ENCODE measurements around the gene PLEKHO2. TPM values are rescaled to one million over a fixed set of nuclear protein-coding genes. Genes with fewer than 3 reads are reported as not detected.

The PLEKHO2 gene
- total and polyA plus RNA-seq, 10 of the 15 experiments (the other 5 are each of a cell fraction or from before 2014, with no cell fraction given) = 1.4 to 25.6 (median 20.5) TPM

GRCh38 chr15:64901914-64902313, 60.2 kb downstream of the PLEKHO2 start:
- H3K9ac ChIP-seq (ENCODE audit: control insufficient read depth, insufficient read depth, low read length) = no peak overlapping the region
- TF ChIP-seq POLR2AphosphoS2 (IDR thresholded peaks at IDR 0.05; ENCODE audit: low read depth, low read length) = no peak
- no peak overlapping the region for H3K4me2 ChIP-seq (ENCODE audit: control insufficient read depth, insufficient read depth)
- H3K79me2 ChIP-seq (ENCODE audit: control insufficient read depth, insufficient read depth, low read length) = no peaks in the 10 kb centered on the region
- peaks cover 7% of the 10 kb centered on the region; the same call in 2 of the 3 replicates for H3K9me3 ChIP-seq (replicated peaks; ENCODE audit: control insufficient read depth, insufficient read depth, low read length)
- H3K4me1 ChIP-seq (ENCODE audit: control insufficient read depth, insufficient read depth, low read length) = peaks cover 13% of the 10 kb centered on the region
- no peaks in the 10 kb centered on the region for H4K20me1 ChIP-seq (ENCODE audit: control insufficient read depth, insufficient read depth)
- no peak overlapping the region; the same call in 1 of the 2 replicates for H3K27ac ChIP-seq (ENCODE audit: control insufficient read depth, insufficient read depth)
- FAIRE-seq (no peak), ATAC-seq (no peak), DNase-seq (ENCODE audit: low read depth, low spot score) (no peak)
- SMC1A ChIA-PET (ENCODE audit: uncharacterized antibody, unreplicated experiment) = interaction anchor here (0.6 to 8.1 kb wide), 5 partner anchors 11 to 170 kb away, joined by 3 to 42 read pairs (median 4); no protein-coding TSS in a partner anchor
- CTCF ChIA-PET = interaction anchor here (1.2 to 8.0 kb wide), 3 partner anchors 8 to 90 kb away, joined by 3 to 91 read pairs (median 44); no protein-coding TSS in a partner anchor
- RAD21 ChIA-PET (ENCODE audit: unreplicated experiment) = interaction anchor here (1.0 to 1.3 kb wide), 2 partner anchors 20 to 58 kb away, joined by 3 to 4 read pairs; no protein-coding TSS in a partner anchor
- H3K4me3 ChIP-seq = no peak overlapping the region
- no peaks in the 10 kb centered on the region for H3K36me3 ChIP-seq (ENCODE audit: control insufficient read depth in 2 of 2, insufficient read depth in 2 of 2, low read length in 1 of 2)
- intact Hi-C loops (cut with micrococcal nuclease; ENCODE audit: unreplicated experiment) (no loop called here), in situ Hi-C loops (cut with MboI) (no loop called here)
- POLR2A ChIA-PET = interaction anchor here (0.5 to 0.6 kb wide), 2 partner anchors 371 to 703 kb away, joined by 3 to 6 read pairs; no protein-coding TSS in a partner anchor
- no peak overlapping the region for H2AFZ ChIP-seq (ENCODE audit: control insufficient read depth, low read depth, low read length)
- WGBS (ENCODE audit: insufficient coverage, insufficient replicate concordance, low lambda C conversion rate, missing lambda C conversion rate) = 82% methylated on average over 2 of the region's 2 CpGs
- no peaks in the 10 kb centered on the region for H3K27me3 ChIP-seq (replicated peaks in 1 of 2; ENCODE audit: control insufficient read depth in 2 of 2, insufficient read depth in 2 of 2, low read length in 1 of 2)
- BruUV-seq (replicated peaks) = no TSS peak

GRCh38 chr15:64902863-64903262, 61.1 kb downstream of the PLEKHO2 start:
- Histone ChIP-seq H3K4me3 (no peak overlapping the region), H3K36me3 (ENCODE audit: control insufficient read depth in 2 of 2, insufficient read depth in 2 of 2, low read length in 1 of 2) (no peaks in the 10 kb centered on the region), H3K27ac (ENCODE audit: control insufficient read depth, insufficient read depth) (no peak overlapping the region), H3K4me1 (ENCODE audit: control insufficient read depth, insufficient read depth, low read length) (peaks cover 13% of the 10 kb centered on the region), H2AFZ (ENCODE audit: control insufficient read depth, low read depth, low read length) (no peak overlapping the region), H4K20me1 (ENCODE audit: control insufficient read depth, insufficient read depth) (no peaks in the 10 kb centered on the region), H3K9ac (ENCODE audit: control insufficient read depth, insufficient read depth, low read length) (no peak overlapping the region), H3K4me2 (ENCODE audit: control insufficient read depth, insufficient read depth) (no peak overlapping the region), H3K9me3 (replicated peaks; ENCODE audit: control insufficient read depth, insufficient read depth, low read length) (peaks cover 7% of the 10 kb centered on the region; the same call in 2 of the 3 replicates), H3K27me3 (replicated peaks in 1 of 2; ENCODE audit: control insufficient read depth in 2 of 2, insufficient read depth in 2 of 2, low read length in 1 of 2) (no peaks in the 10 kb centered on the region), H3K79me2 (ENCODE audit: control insufficient read depth, insufficient read depth, low read length) (no peaks in the 10 kb centered on the region)
- no peak for ATAC-seq
- in situ Hi-C loops (cut with MboI) (no loop called here), intact Hi-C loops (cut with micrococcal nuclease; ENCODE audit: unreplicated experiment) (no loop called here)
- 52% methylated on average over 4 of the region's 4 CpGs for whole genome bisulfite sequencing (ENCODE audit: insufficient coverage, insufficient replicate concordance, low lambda C conversion rate, missing lambda C conversion rate)
- POLR2A ChIA-PET = interaction anchor here (1.2 to 1.5 kb wide), 2 partner anchors 9 to 22 kb away, joined by 3 to 8 read pairs; no protein-coding TSS in a partner anchor
- CTCF ChIA-PET = interaction anchor here (1.1 to 8.0 kb wide), 4 partner anchors 9 to 171 kb away, joined by 3 to 91 read pairs (median 38); no protein-coding TSS in a partner anchor
- BruUV-seq (replicated peaks) = no TSS peak
- no peak for TF ChIP-seq MXI1 (IDR thresholded peaks at IDR 0.05; ENCODE audit: low read depth, low read length)
- SMC1A ChIA-PET (ENCODE audit: uncharacterized antibody, unreplicated experiment) = interaction anchor here (0.6 to 8.1 kb wide), 10 partner anchors 8 to 171 kb away, joined by 3 to 42 read pairs (median 4); partner anchors contain the start of gene SPG21
- RAD21 ChIA-PET (ENCODE audit: unreplicated experiment) = interaction anchor here (0.7 to 5.4 kb wide), 8 partner anchors 8 to 218 kb away, joined by 3 to 53 read pairs (median 4); no protein-coding TSS in a partner anchor
- FAIRE-seq = no peak
- DNase-seq (ENCODE audit: low read depth, low spot score) = no peak
